Bronchial epithelial cell (primary cell): Measurements from ENCODE around the gene VSTM4. TPM values are rescaled to one million over a fixed set of nuclear protein-coding genes. Genes with fewer than 3 reads are reported as not detected.

Experiments
- DNase-seq: peaks from one replicate; pipeline ENCODE4 v3.0.0-alpha.2; 2010; ENCODE audit warnings: low read depth
- FAIRE-seq: peaks from 2 replicates; lab custom pipeline; 2011; peaks lifted over from hg19 to GRCh38; lab: Jason Lieb, UNC
- H3K27me3 ChIP-seq: 2 replicates; pipeline ENCODE4 v1.5.1; 2011; ENCODE audit warnings: low read length; ENCODE audit not compliant: control insufficient read depth, insufficient read depth
- H3K36me3 ChIP-seq: 2 replicates; pipeline ENCODE4 v1.5.1; 2011; ENCODE audit warnings: low read length; ENCODE audit not compliant: control insufficient read depth, insufficient read depth
- H3K4me3 ChIP-seq: 2 replicates; pipeline ENCODE4 v1.5.1; 2011; ENCODE audit warnings: mild to moderate bottlenecking, low read depth, low read length, control low read depth
- CTCF ChIP-seq: IDR thresholded peaks from 2 replicates; pipeline ENCODE4 v1.5.1; 2011; ENCODE audit warnings: mild to moderate bottlenecking, moderate library complexity, low read length, control low read depth, inconsistent platforms; ENCODE audit not compliant: insufficient read depth, severe bottlenecking
- total RNA-seq: library from RNA; depleted of rRNA; stranded (reverse); fragments of >200 nt; gene quantifications from 2 replicates; pipeline ENCODE4 v1.2.1, GENCODE V29; 2014

VSTM4 gene
- total RNA-seq, 1 donor from 2014 or later: under 0.01 TPM

- Histone ChIP-seq H3K36me3 (no peaks in the 10 kb centered on the region), H3K27me3 (no peaks in the 10 kb centered on the region), H3K4me3 (no peak overlapping the region)
- DNase-seq (no peak), FAIRE-seq (no peak)
- TF ChIP-seq CTCF: no peak
These were observed 16.4 kb upstream of the VSTM4 start for GRCh38 chr10:49131507-49132361.

GRCh38 chr10:49129376-49129775 lies 14.1 kb upstream of the VSTM4 start:
- Histone ChIP-seq H3K27me3 (no peaks in the 10 kb centered on the region), H3K36me3 (no peaks in the 10 kb centered on the region), H3K4me3 (no peak overlapping the region)
- no peak for TF ChIP-seq CTCF
- no peak for DNase-seq
- FAIRE-seq: no peak

GRCh38 chr10:49128854-49129253 lies 13.5 kb upstream of the VSTM4 start:
- Histone ChIP-seq H3K27me3 (no peaks in the 10 kb centered on the region), H3K36me3 (no peaks in the 10 kb centered on the region), H3K4me3 (no peak overlapping the region)
- no peak for DNase-seq
- FAIRE-seq: no peak
- TF ChIP-seq CTCF: no peak

GRCh38 chr10:49123981-49124950 lies 8.9 kb upstream of the VSTM4 start:
- H3K36me3 ChIP-seq: no peaks in the 10 kb centered on the region
- H3K27me3 ChIP-seq: no peaks in the 10 kb centered on the region
- DNase-seq: no peak
- FAIRE-seq: no peak
- no peak for TF ChIP-seq CTCF
- H3K4me3 ChIP-seq: no peak overlapping the region

- Histone ChIP-seq H3K27me3 (peaks cover 3% of the 10 kb centered on the region), H3K4me3 (no peak overlapping the region), H3K36me3 (no peaks in the 10 kb centered on the region)
- no peak for DNase-seq
- no peak for TF ChIP-seq CTCF
- FAIRE-seq: no peak
These were observed 5.6 kb upstream of the VSTM4 start for GRCh38 chr10:49120911-49121310.
